Raji (cell line): ENCODE measurements around the gene CARD11.

Experiments used
- POLR2A ChIP-seq: IDR thresholded peaks from 2 replicates; pipeline ENCODE4 v1.6.1; 2011; ENCODE audit warnings: low read depth, low read length, control low read depth; ENCODE audit not compliant: insufficient read depth

CARD11 gene

GRCh38 chr7:2982831-2983230 is 60.8 kb downstream of the CARD11 start:
- TF ChIP-seq POLR2A = no peak

- no peak for TF ChIP-seq POLR2A
Measured at GRCh38 chr7:2982401-2982800, 61.3 kb downstream of the CARD11 start.

GRCh38 chr7:2981103-2981480 is 62.6 kb downstream of the CARD11 start:
- no peak for TF ChIP-seq POLR2A

GRCh38 chr7:2980401-2981102 is 63.1 kb downstream of the CARD11 start:
- no peak for TF ChIP-seq POLR2A

GRCh38 chr7:2979951-2980350 is 63.7 kb downstream of the CARD11 start:
- TF ChIP-seq POLR2A = no peak

GRCh38 chr7:2979201-2979631 is 64.5 kb downstream of the CARD11 start:
- TF ChIP-seq POLR2A = no peak

GRCh38 chr7:2978408-2978807 is 65.3 kb downstream of the CARD11 start:
- no peak for TF ChIP-seq POLR2A

- no peak for TF ChIP-seq POLR2A
Measured at GRCh38 chr7:2975821-2976371, 67.8 kb downstream of the CARD11 start.

GRCh38 chr7:2974093-2974819 is 69.4 kb downstream of the CARD11 start:
- TF ChIP-seq POLR2A = no peak

GRCh38 chr7:2972835-2973161 is 70.9 kb downstream of the CARD11 start:
- TF ChIP-seq POLR2A = no peak

GRCh38 chr7:2971914-2972834 is 71.5 kb downstream of the CARD11 start:
- no peak for TF ChIP-seq POLR2A

- no peak for TF ChIP-seq POLR2A
Measured at GRCh38 chr7:2970861-2971260, 72.8 kb downstream of the CARD11 start.

- TF ChIP-seq POLR2A = no peak
Measured at GRCh38 chr7:2970307-2970664, 73.4 kb downstream of the CARD11 start.

GRCh38 chr7:2969398-2970306 is 74.0 kb downstream of the CARD11 start:
- no peak for TF ChIP-seq POLR2A

- no peak for TF ChIP-seq POLR2A
Measured at GRCh38 chr7:2968616-2969397, 74.9 kb downstream of the CARD11 start.
